ENCODE measurements around the gene PBX2.
"Not testable (repeated sequence)": the region's sequence is repeated elsewhere in the genome, so short reads cannot be mapped to it uniquely, and the experiment has no call there.

PBX2 gene

GRCh38 chr6:32191696-32192607, 1.9 kb upstream of the PBX2 start:
- Histone ChIP-seq H3K9me3 (ENCODE audit: control insufficient read depth, low read length) (no peaks in the 10 kb centered on the region), H3K36me3 (ENCODE audit: control insufficient read depth, insufficient read depth, low read length) (peaks cover 22% of the 10 kb centered on the region), H3K4me1 (ENCODE audit: control insufficient read depth, insufficient read depth, low read length, poor library complexity, severe bottlenecking) (peaks cover 58% of the 10 kb centered on the region), H3K4me3 (ENCODE audit: extremely low read depth, insufficient read depth, low read length, poor library complexity, severe bottlenecking) (peak overlapping the region; percentile 26), H3K27ac (ENCODE audit: low read depth, low read length, severe bottlenecking) (peak overlapping the region; percentile 73)
- WGBS, 2 experiments (ENCODE audit: insufficient coverage in 2 of 2) = 92 to 96% methylated on average over 9 to 11 of the region's 15 CpGs

DNA sequence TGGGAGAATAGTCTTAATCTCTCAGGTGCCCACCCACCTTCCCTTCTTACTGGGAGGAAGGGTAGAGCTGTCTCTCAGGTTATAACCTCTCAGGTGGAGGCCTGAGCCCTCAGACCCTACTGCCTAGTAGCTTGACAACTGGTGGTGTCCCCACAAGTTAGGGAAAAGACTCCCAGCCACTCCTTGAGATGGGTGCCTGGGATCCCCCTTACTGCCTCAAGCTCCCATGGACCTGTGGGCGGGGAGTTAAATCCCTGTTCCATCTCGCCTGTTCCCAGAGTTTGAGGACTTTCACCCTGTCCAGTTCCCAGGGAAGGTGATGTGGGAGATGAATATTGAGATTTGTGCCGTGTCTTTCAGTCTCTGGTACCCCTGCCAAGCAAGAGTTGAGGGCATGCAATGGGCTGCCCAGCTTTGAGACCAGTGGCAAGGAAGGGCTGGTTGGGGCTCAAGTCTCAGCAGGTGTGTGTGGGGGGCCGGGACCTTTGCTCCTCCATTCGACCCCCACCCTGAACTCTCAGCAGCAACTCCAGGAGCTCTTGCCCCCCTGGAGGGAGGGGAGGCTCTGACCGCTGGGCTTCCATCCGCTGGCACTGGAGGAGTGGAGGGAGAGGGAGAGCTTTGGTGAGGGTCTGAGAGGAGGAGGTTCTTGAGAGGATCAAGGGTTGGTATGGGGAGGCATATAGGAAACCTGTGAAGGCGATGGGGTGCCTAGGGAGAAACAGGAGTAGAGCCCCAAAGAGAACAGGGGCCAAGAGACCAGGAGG, 1.1 kb upstream of the PBX2 start:
- no peaks in the 10 kb centered on the region for H3K9me3 ChIP-seq (ENCODE audit: control insufficient read depth, low read length)
- peak overlapping the region; percentile 45 for H3K27ac ChIP-seq (ENCODE audit: low read depth, low read length, severe bottlenecking)
- H3K4me3 ChIP-seq (ENCODE audit: extremely low read depth, insufficient read depth, low read length, poor library complexity, severe bottlenecking) = peak overlapping the region; percentile 1

DNA sequence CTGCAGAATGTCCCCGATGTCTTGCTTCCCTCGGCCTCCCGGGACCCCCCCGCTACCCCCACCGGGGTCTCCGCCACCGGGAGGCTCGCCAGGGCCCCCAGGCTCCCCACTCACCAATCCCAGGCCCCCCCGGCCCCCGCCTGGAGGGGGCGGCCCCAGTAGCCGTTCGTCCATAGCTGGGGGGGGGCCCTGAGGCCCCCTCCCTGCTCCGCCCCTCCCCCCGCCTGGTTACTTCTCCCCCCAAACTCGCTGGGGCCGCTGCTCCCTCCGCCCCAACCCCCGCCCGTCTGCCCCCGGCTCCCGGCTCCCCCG, 304 bp downstream of the PBX2 start:
- Histone ChIP-seq H3K9me3 (ENCODE audit: control insufficient read depth, low read length) (no peaks in the 10 kb centered on the region), H3K27ac (ENCODE audit: low read depth, low read length, severe bottlenecking) (peak overlapping the region; percentile 82), H3K4me3 (ENCODE audit: extremely low read depth, insufficient read depth, low read length, poor library complexity, severe bottlenecking) (peak overlapping the region; percentile 74), H3K4me1 (ENCODE audit: control insufficient read depth, insufficient read depth, low read length, poor library complexity, severe bottlenecking) (peaks cover 56% of the 10 kb centered on the region), H3K36me3 (ENCODE audit: control insufficient read depth, insufficient read depth, low read length) (peaks cover 34% of the 10 kb centered on the region)
- WGBS, 2 experiments (ENCODE audit: insufficient coverage in 2 of 2) = 3% methylated on average over 5 of the region's 23 CpGs; no CpG with 5 or more reads in 1 of the 2 experiments

More for the DNA sequence above, 1.1 kb upstream of the PBX2 start:
- 86 to 91% methylated on average over 6 to 7 of the region's 8 CpGs for WGBS, 2 experiments (ENCODE audit: insufficient coverage in 2 of 2)
- Histone ChIP-seq H3K36me3 (ENCODE audit: control insufficient read depth, insufficient read depth, low read length) (peaks cover 31% of the 10 kb centered on the region), H3K4me1 (ENCODE audit: control insufficient read depth, insufficient read depth, low read length, poor library complexity, severe bottlenecking) (peaks cover 56% of the 10 kb centered on the region)

DNA sequence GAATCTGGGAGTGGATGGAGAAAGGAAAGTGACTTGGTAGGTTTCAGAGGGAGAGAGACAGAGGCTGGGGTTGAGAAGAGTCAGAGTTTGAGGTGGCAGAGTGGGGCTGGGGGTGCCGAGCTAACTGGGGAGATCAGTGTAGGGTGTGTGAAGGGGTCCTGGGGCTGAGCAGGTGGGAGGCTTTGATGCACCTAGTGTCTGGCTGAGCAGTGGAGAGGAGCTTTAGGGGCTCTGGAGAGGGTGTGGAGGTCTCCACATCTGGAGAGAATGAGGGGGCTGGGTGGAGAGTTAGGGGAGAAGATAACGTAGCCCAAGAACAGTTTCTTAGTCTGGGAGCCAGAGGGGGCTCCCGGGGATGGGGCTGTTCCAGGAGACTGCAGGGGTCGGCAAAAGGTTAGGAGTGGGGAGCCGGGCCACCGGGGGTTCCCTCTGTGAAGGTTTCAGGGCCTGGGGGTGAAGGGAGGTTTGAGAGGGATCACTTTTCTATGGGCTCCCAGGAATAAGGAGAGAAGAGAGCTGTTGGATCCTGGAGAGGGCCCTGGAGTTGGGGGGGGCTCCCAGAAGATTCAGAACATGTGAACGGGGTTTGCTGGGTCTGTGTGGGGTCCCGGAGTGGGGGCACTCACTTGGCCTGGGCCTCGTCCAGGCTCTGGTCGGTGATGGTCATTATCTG, 797 bp downstream of the PBX2 start:
- 7 to 16% methylated on average over 2 to 9 of the region's 10 CpGs for WGBS, 2 experiments (ENCODE audit: insufficient coverage in 2 of 2)
- H3K4me3 ChIP-seq (ENCODE audit: extremely low read depth, insufficient read depth, low read length, poor library complexity, severe bottlenecking) = peak overlapping the region; percentile 74
- no peaks in the 10 kb centered on the region for H3K9me3 ChIP-seq (ENCODE audit: control insufficient read depth, low read length)
- H3K4me1 ChIP-seq (ENCODE audit: control insufficient read depth, insufficient read depth, low read length, poor library complexity, severe bottlenecking) = peaks cover 54% of the 10 kb centered on the region
- H3K36me3 ChIP-seq (ENCODE audit: control insufficient read depth, insufficient read depth, low read length) = peaks cover 37% of the 10 kb centered on the region
- H3K27ac ChIP-seq (ENCODE audit: low read depth, low read length, severe bottlenecking) = peak overlapping the region; percentile 82

DNA sequence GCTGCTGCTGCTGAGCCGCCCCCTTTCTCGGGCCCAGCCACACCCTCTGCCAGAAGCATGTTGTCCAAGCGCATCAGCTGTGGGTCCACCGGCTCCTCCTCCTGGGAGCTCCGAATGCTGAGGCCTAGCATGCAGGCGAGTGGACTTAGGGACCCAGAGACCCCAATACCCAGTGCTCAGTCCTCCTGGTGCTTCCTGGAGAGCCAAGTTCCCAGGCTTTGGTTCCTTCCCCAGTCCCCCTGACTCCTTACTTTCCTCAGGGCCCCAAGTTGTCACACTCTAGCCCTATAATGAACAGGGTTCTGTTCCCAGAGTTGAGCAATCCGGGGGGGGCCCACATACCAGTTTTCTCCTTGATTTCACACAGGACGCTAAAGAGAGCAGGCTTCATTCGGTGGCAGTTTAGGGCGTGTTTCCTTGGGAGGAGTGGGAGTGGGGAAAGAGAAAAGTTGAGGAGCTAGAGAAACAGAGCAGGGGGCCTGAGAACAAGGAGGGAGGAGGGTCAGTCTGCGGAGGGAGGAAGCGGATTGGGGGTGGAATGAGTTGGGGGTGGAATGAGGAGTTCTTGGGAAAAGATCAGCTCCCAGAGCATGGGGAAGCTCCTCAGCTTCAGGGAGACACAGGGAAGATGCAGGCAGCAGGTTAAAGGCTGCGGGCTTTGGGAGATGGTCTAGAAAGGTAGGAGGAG, 1.5 kb downstream of the PBX2 start:
- Histone ChIP-seq H3K36me3 (ENCODE audit: control insufficient read depth, insufficient read depth, low read length) (peaks cover 44% of the 10 kb centered on the region), H3K4me1 (ENCODE audit: control insufficient read depth, insufficient read depth, low read length, poor library complexity, severe bottlenecking) (peaks cover 56% of the 10 kb centered on the region), H3K4me3 (ENCODE audit: extremely low read depth, insufficient read depth, low read length, poor library complexity, severe bottlenecking) (peak overlapping the region; percentile 74), H3K9me3 (ENCODE audit: control insufficient read depth, low read length) (no peaks in the 10 kb centered on the region), H3K27ac (ENCODE audit: low read depth, low read length, severe bottlenecking) (peak overlapping the region; percentile 82)
- WGBS, 2 experiments (ENCODE audit: insufficient coverage in 2 of 2) = 28 to 33% methylated on average over 7 to 10 of the region's 13 CpGs

DNA sequence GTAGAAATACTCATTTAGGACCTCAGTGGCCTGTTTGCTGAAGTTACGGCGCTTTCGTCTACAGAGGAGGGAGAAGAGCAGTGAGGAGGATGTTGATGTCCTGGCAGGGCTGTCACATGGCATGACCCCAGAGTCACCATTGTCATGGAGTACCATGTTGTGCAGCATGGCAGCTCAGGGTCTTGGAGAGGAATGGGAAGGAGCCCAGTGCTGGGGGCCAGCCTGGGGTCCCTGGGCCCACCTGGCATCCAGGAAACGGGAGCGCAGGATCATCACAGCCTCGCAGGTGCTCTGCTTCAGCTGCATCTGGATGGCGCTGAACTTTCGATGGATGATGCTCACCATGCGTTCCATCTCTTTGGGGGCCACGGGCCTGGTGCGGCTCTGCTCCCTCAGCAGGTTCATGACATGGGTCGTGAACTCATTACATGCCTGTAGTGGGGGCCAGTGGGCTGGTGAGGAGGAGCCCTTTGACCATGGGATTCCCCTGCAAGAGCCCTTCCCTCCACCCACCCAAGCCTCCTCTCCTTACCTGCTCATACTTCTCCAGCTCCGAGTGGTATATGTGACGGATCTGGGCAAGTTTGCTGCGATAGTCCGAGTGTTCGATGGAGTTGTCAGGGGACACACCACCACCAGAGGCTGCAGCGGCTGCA, 2.1 kb downstream of the PBX2 start:
- Histone ChIP-seq H3K4me1 (ENCODE audit: control insufficient read depth, insufficient read depth, low read length, poor library complexity, severe bottlenecking) (peaks cover 49% of the 10 kb centered on the region), H3K36me3 (ENCODE audit: control insufficient read depth, insufficient read depth, low read length) (peaks cover 50% of the 10 kb centered on the region), H3K4me3 (ENCODE audit: extremely low read depth, insufficient read depth, low read length, poor library complexity, severe bottlenecking) (peak overlapping the region; percentile 74)
- H3K9me3 ChIP-seq (ENCODE audit: control insufficient read depth, low read length); H3K27ac ChIP-seq (ENCODE audit: low read depth, low read length, severe bottlenecking): not testable (repeated sequence)
- 95 to 100% methylated on average over 3 to 4 of the region's 18 CpGs for WGBS, 2 experiments (ENCODE audit: insufficient coverage in 2 of 2)

DNA sequence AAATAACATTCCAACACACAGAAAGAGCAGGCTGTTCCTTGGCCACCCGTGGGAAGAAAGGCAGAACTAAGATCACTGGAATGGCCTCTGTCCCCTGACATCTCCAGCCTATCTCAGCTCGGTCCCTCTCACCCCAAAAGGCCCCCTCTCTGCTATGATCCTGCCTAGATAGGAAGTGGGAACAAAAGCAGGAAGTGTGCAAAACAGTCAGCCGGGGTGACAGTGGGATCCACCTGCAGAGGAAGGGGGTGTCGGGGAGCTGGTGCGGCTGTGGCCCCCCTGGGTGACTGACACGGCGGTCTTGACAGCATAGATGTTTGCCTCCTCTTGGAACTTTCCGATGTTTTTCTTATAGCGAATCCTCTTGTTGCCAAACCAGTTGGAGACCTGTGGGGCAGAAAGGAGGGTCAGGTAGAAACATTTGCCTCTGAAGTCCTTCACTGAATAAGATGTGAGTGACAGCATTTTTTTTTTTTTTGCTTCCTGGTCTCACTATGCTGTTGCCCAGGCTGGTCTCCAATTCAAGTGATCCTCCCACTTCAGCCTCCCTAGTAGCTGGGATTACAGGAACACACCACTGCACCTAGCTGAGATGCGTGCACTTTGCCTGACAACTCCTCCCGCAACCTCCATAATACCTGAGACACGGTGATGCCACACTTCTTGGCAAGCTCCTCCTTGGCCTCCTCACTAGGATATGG, 2.8 kb downstream of the PBX2 start:
- Histone ChIP-seq H3K4me1 (ENCODE audit: control insufficient read depth, insufficient read depth, low read length, poor library complexity, severe bottlenecking) (peaks cover 42% of the 10 kb centered on the region), H3K9me3 (ENCODE audit: control insufficient read depth, low read length) (no peaks in the 10 kb centered on the region), H3K27ac (ENCODE audit: low read depth, low read length, severe bottlenecking) (no peak overlapping the region), H3K4me3 (ENCODE audit: extremely low read depth, insufficient read depth, low read length, poor library complexity, severe bottlenecking) (no peak overlapping the region), H3K36me3 (ENCODE audit: control insufficient read depth, insufficient read depth, low read length) (peaks cover 56% of the 10 kb centered on the region)
- WGBS, 2 experiments (ENCODE audit: insufficient coverage in 2 of 2) = 95 to 97% methylated on average over 7 to 9 of the region's 12 CpGs

DNA sequence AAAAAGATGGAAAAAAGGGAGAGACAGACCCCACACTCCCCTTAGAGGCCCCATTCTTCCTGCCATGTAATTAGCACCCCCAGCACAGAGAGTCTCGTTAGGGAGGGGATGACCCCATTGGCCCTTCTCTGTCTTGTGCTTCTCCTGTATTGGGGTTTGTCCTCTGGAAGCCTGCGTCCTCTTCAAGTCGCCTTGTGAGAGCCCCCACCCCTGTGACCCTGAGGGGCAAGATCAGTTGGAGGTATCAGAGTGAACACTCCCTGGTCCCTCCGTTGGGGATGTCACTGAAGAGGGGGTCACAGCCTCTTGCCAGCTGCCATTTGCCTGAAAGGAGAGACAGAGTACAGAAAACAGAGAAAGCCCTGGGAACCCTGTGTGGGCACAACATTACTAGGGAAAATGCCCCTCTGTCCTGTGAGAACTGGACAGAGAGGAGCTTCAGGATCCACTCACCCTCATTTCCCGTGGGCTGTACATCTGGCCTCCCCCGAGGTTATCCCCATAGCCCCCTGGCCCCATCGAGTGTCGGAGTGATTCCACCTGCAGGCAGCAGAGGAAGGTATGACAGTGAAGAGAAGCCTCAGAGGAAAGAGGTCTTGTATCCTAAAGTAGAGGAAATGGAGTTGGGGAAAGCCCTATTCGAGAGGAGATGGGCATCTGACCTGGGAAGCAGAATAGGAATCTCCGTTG, 3.7 kb downstream of the PBX2 start:
- Histone ChIP-seq H3K4me1 (ENCODE audit: control insufficient read depth, insufficient read depth, low read length, poor library complexity, severe bottlenecking) (peaks cover 33% of the 10 kb centered on the region), H3K36me3 (ENCODE audit: control insufficient read depth, insufficient read depth, low read length) (peaks cover 64% of the 10 kb centered on the region), H3K27ac (ENCODE audit: low read depth, low read length, severe bottlenecking) (peak overlapping the region; percentile 41)
- not testable (repeated sequence) for H3K4me3 ChIP-seq (ENCODE audit: extremely low read depth, insufficient read depth, low read length, poor library complexity, severe bottlenecking); H3K9me3 ChIP-seq (ENCODE audit: control insufficient read depth, low read length)
- WGBS, 2 experiments (ENCODE audit: insufficient coverage in 2 of 2) = 86 to 98% methylated on average over 4 to 9 of the region's 10 CpGs

DNA sequence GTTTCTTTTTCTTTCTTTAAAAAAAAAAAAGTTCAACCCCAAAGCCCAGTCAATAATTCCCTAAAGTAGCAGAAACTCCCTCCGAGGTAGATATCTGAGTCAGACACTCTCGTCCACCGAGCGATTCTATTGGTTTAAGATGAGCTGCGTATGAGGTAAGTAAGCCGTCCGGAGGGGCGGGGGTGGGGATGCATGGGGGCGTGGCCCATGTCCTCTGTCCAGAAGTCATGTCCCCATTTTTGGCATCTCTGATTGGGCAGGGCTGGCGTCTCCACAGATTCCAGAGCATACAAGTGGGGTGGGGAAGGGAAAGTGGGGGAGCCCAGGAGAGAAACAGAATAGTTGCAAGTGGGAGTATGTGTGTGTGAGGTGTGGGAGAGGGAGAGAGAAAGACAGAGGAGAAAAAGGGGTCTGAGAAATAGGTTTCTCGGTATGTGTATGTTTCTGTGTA, 4.3 kb downstream of the PBX2 start:
- Histone ChIP-seq H3K4me1 (ENCODE audit: control insufficient read depth, insufficient read depth, low read length, poor library complexity, severe bottlenecking) (peaks cover 27% of the 10 kb centered on the region), H3K4me3 (ENCODE audit: extremely low read depth, insufficient read depth, low read length, poor library complexity, severe bottlenecking) (peak overlapping the region; percentile 5), H3K27ac (ENCODE audit: low read depth, low read length, severe bottlenecking) (peak overlapping the region; percentile 41), H3K36me3 (ENCODE audit: control insufficient read depth, insufficient read depth, low read length) (peaks cover 70% of the 10 kb centered on the region)
- not testable (repeated sequence) for H3K9me3 ChIP-seq (ENCODE audit: control insufficient read depth, low read length)
- WGBS, 2 experiments (ENCODE audit: insufficient coverage in 2 of 2) = 35% methylated on average over 4 to 9 of the region's 11 CpGs
